Measurements from ENCODE around the gene TNFAIP6.

GRCh38 chr2:151379169-151379568 lies 21.8 kb downstream of the TNFAIP6 start:
- no peak for TF ChIP-seq CTCF (IDR thresholded peaks at IDR 0.05)
- no peak for TF ChIP-seq POLR2A (IDR thresholded peaks at IDR 0.05)

All from suprapubic skin (tissue), 3 donors.